MM.1S (cell line): Measurements from ENCODE around the gene C1orf50.

ENCODE experiments used
- EZH2 ChIP-seq: fragments of 300-600 bp; sonication (generic); optimal IDR thresholded peaks from 2 replicates; pipeline ENCODE3; 2017; ENCODE audit warnings: low read depth, mild to moderate bottlenecking, antibody characterized with exemption, low read length, mixed read lengths
- TF ChIP-seq, protein P1 (sequence below): fragments of 300-600 bp; sonication (generic); IDR thresholded peaks from 2 replicates; pipeline ENCODE4 v1.5.1; 2016; ENCODE audit warnings: antibody characterized with exemption, low read length, mixed read lengths

DNA sequence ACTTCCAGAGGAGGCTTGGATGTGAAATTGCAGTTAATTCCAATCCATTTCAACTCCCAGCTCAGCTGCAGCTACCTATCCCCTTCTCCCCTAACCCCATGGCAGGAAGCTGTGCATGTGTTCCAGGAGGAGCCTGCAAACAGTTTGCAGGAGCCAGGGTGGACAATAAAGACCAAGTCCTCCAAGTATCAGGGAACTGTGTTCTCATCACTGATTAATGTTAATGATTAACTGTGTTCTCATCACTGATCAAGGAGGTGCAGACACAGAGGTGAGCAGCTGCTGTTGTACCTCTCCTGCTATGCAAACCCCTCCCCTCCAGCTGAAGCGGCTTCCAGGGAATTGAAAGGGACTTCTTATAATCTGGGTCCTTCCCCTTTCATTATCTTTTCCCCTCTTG is 46.2 kb upstream of the C1orf50 start:
- TF ChIP-seq, protein P1, sequence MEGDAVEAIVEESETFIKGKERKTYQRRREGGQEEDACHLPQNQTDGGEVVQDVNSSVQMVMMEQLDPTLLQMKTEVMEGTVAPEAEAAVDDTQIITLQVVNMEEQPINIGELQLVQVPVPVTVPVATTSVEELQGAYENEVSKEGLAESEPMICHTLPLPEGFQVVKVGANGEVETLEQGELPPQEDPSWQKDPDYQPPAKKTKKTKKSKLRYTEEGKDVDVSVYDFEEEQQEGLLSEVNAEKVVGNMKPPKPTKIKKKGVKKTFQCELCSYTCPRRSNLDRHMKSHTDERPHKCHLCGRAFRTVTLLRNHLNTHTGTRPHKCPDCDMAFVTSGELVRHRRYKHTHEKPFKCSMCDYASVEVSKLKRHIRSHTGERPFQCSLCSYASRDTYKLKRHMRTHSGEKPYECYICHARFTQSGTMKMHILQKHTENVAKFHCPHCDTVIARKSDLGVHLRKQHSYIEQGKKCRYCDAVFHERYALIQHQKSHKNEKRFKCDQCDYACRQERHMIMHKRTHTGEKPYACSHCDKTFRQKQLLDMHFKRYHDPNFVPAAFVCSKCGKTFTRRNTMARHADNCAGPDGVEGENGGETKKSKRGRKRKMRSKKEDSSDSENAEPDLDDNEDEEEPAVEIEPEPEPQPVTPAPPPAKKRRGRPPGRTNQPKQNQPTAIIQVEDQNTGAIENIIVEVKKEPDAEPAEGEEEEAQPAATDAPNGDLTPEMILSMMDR: no peak
- no peak for TF ChIP-seq EZH2
